Epithelial cell of proximal tubule (primary cell): Measurements from ENCODE around the gene TBC1D22A. TPM values are rescaled to one million over a fixed set of nuclear protein-coding genes. Genes with fewer than 3 reads are reported as not detected.
"Not testable (repeated sequence)": the region's sequence is repeated elsewhere in the genome, so short reads cannot be mapped to it uniquely, and the experiment has no call there.

Source experiments
- DNase-seq: peaks from one replicate; pipeline ENCODE4 v3.0.0-alpha.2; 2011; ENCODE audit warnings: low read depth
- H3K4me3 ChIP-seq: 2 replicates; pipeline ENCODE4 v1.5.1; 2011; ENCODE audit warnings: low read depth, mild to moderate bottlenecking, low read length
- total RNA-seq: library from RNA; depleted of rRNA; stranded (reverse); fragments of >200 nt; gene quantifications from 2 replicates; pipeline ENCODE4 v1.2.3, GENCODE V29; 2015
- TF ChIP-seq, protein P1 (sequence below): conservative IDR thresholded peaks from 2 replicates; pipeline ENCODE4 v1.5.1; 2012; ENCODE audit warnings: low read depth, mild to moderate bottlenecking, low read length

TBC1D22A gene
- total RNA-seq, 1 donor from 2014 or later, result 22.7 TPM

DNA sequence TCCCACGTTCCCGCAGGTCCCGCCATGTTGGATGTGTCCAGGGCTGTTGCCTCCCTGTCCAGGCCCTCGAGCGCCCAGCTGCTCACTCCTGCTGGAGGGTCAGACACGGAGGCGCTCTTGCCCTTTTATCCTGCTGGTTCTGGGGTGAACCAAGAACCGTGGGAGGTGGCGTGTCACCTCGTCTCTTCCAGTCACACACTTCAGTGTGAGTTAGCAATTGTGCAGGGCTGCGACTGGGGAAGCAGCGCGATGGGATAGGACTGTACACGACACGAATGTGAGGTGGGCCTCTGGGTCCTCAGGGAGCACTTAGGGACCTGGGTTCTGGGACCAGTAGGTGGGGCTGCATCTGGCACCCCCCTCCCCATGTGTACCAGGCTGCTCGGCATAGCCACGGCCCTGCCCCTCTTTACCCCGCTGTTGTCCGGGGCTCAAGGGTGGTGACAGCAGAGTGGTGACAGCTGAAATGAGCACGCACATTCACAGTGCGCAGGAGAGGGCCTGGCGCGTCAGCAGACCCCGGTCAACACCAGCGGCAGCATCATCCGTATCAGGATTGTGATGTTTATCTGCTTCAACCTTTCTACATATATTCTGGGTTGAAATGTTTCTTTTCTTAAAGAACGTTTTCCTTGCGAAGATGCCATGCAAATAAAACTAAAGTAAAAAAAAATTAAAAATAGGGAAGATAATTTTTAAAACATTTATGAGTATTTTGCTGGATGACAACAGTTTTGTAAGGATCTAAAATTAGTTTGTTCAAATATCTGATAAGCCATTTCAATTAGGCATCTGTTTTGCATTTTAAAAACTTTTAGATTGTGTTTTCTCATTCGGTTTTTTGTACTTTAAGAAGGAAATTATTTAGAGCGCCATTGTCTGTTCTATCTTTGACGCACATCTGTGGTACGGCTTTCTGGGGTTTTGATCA, 210.7 kb downstream of the TBC1D22A start:
- no peak for DNase-seq
- TF ChIP-seq, protein P1, sequence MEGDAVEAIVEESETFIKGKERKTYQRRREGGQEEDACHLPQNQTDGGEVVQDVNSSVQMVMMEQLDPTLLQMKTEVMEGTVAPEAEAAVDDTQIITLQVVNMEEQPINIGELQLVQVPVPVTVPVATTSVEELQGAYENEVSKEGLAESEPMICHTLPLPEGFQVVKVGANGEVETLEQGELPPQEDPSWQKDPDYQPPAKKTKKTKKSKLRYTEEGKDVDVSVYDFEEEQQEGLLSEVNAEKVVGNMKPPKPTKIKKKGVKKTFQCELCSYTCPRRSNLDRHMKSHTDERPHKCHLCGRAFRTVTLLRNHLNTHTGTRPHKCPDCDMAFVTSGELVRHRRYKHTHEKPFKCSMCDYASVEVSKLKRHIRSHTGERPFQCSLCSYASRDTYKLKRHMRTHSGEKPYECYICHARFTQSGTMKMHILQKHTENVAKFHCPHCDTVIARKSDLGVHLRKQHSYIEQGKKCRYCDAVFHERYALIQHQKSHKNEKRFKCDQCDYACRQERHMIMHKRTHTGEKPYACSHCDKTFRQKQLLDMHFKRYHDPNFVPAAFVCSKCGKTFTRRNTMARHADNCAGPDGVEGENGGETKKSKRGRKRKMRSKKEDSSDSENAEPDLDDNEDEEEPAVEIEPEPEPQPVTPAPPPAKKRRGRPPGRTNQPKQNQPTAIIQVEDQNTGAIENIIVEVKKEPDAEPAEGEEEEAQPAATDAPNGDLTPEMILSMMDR, result no peak

DNA sequence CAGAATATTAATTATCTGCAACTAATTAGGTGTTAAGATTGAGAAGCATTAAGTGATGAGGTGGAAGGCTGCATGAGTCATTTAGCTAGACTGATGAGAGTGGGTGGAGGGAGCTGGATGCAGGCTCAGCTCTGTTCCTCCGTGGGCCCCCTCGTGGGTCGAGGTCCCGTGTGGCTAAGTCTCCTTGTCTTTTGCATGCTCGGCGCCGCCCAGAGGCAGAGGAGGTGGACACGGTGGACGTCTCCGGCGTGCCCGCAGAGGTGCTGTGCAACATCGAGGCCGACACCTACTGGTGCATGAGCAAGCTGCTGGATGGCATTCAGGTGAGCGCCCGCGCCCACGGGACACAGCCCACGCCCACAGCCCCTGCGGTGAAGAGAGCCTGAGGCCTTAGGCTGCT, 211.6 kb downstream of the TBC1D22A start:
- TF ChIP-seq, protein P1, result no peak
- no peak for DNase-seq
- no peak overlapping the region for H3K4me3 ChIP-seq

More for the DNA sequence above, 210.7 kb downstream of the TBC1D22A start:
- no peak overlapping the region for H3K4me3 ChIP-seq

DNA sequence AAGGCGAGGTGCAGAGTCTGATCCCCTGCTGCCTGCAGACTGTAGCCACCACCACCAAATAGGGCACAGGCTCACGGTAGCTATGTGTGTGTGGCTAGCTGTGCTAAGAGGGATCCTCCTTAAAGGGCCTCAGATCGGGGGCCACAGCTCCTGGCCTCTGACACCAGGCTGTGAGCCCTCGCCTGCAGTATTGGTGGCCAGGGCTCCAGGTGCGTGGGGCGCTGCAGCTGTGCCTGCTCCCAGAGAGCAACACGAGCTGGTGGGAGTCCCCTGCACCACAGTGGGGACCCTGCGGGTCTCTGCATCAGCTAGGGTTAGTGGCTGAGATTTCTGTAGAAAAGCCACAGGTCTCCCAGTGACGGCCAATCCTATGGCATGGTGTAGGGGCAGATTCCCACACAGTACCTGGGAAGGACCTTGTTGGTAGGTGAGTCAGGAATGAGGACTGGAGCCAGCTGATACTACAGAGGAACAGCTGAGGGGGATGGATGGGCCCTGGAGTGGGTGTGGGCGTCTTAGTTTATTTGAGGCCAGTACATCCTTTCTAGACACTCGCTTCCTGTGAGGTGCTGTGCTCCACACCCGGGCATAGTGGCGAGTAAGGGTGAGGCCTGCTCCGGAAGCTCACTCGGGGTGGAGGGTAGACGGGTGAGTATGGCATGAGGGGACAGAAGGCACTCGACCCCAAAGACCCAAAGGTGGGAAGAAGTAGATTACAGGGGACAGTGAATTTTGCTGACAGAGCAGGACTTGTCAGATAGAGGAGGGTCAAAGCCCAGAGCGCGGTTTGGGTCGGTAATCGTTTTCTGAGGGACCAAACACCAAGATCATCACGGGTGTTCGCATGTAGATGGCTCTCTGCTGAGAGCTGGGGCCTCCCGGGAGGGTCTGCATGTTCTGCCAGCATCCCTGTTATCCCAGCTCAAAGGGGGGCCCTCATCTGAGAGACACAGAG, 212.5 kb downstream of the TBC1D22A start:
- TF ChIP-seq, protein P1, result no peak
- H3K4me3 ChIP-seq, result no peak overlapping the region
- no peak for DNase-seq

DNA sequence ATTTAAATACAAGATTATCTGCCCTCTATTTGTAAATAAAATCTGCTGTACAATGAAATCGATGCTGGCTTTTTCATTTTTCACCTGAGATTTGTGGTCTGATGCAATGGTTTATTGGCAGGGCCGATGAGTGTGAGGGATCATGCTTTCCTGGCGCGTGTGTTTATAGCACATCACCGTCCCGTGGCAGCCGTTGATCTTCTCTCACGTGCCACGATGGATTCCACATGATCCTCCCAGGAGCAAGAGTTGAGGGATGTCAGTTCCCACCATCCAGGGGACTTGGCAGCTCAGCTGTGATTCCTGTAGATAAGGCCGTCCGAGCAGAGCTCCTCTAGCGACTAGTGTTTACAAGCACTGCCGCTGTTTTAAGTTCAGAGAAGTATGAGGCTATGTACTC, 213.7 kb downstream of the TBC1D22A start:
- no peak for DNase-seq
- H3K4me3 ChIP-seq, result no peak overlapping the region
- TF ChIP-seq, protein P1, result no peak

DNA sequence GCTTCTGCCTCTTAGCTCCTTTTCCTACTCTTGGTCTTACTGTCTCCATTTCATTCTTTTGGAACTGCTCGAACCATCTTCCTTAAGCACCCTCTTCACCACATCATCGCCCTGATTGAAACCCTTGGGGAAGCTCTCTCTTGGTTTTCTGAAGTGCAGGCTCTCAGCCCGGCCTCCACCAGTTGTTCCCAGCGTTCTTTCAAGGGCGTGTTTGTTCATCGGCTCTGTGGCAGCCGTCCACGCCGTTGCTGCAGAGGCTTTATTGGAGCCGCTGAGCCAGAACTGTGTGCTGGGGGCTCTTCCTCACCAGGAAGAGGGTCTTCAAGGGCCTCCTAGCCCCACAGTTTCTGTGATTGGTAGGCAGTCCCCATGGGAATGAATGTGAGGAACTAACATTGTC, 214.1 kb downstream of the TBC1D22A start:
- no peak for DNase-seq
- TF ChIP-seq, protein P1, result no peak
- H3K4me3 ChIP-seq, result no peak overlapping the region

DNA sequence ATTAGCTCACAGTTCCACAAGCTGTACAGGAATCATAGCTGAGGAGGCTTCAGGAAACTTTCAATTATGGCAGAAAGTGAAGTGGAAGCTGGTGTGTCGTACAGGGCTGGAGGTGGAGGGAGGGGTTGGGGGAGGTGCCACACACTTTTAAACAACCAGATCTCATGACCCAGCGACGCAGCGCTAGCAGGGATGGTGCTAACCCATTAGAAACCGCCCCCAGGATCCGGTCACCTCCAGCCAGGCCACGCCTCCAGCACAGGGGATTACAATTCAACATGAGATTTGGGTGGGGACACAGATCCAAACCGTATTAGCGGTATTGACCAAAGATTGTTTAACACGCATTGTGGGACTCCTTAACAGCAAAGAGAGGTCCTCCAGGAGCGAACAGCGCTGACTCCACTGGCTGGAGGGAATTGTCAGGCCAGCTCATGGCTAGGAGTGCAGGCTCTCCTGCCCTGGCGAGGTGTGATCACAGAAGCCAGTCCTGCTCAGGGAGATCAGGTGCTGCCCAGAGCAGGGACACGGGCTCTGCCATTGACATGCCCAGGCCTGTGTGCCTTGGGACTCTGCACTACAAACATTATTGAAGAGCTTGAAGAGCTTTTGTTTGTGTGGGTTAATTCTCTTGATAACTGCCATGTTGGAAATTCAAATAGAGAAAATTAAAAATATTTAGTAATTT, 215.3 kb downstream of the TBC1D22A start:
- no peak overlapping the region for H3K4me3 ChIP-seq
- no peak for DNase-seq
- TF ChIP-seq, protein P1, result no peak

DNA sequence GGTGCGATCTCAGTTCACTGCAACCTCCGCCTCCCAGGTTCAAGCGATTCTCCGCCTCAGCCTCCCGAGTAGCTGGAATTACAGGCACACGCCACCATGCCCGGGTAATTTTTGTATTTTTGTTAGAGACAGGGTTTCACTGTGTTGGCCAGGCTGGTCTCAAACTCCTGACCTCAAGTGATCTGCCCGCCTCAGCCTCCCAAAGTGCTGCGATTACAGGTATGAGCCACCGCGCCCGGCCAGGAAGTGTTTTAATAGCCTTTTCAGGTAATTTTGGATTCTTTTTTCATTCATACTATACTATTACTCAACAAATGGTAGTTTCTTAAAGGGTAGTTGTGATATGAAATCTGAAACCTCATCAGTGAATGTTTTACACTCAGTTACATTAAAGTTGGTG, 216.2 kb downstream of the TBC1D22A start:
- DNase-seq, result not testable (repeated sequence)

More for the DNA sequence above, 216.2 kb downstream of the TBC1D22A start:
- H3K4me3 ChIP-seq, result not testable (repeated sequence)
